ENCODE measurements around the gene ANXA4.

The ANXA4 gene

GRCh38 chr2:69741575-69742321 is at the start of gene ANXA4:
TSS of gene ANXA4 (plus strand) at chr2:69742134. CDS start at chr2:69781566, 39,432 bp downstream.
- DNase-seq (ENCODE audit: low spot score) = peak; percentile 58

- no peak for DNase-seq (ENCODE audit: low spot score)
Measured at GRCh38 chr2:69692424-69692823, 49.5 kb upstream of the ANXA4 start.

GRCh38 chr2:69693059-69693774 is 48.7 kb upstream of the ANXA4 start:
- DNase-seq (ENCODE audit: low spot score) = peak; percentile 57

GRCh38 chr2:69693775-69694450 is 48.0 kb upstream of the ANXA4 start:
- peak; percentile 78 for DNase-seq (ENCODE audit: low spot score)

- DNase-seq (ENCODE audit: low spot score) = no peak
Measured at GRCh38 chr2:69694894-69695849, 46.8 kb upstream of the ANXA4 start.

DNA sequence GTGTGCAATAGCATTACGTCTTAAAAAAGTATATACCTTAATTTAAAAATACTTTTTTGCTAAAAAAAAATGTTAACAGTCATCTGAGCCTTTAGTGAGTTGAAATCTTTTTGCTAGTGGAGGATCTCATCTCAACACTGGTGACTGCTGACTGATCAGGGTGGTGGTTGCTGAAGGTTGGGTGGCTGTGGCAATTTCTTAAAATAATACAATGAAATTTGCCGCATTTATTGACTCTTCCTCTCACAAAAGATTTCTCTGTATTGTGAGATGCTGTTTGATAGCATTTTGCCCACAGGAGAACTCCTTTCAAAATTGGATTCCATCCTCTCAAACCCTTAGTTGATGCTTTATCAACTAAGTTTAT is 46.1 kb upstream of the ANXA4 start:
- no peak for DNase-seq (ENCODE audit: low spot score)

GRCh38 chr2:69700381-69700780 is 41.6 kb upstream of the ANXA4 start:
- no peak for DNase-seq (ENCODE audit: low spot score)

DNA sequence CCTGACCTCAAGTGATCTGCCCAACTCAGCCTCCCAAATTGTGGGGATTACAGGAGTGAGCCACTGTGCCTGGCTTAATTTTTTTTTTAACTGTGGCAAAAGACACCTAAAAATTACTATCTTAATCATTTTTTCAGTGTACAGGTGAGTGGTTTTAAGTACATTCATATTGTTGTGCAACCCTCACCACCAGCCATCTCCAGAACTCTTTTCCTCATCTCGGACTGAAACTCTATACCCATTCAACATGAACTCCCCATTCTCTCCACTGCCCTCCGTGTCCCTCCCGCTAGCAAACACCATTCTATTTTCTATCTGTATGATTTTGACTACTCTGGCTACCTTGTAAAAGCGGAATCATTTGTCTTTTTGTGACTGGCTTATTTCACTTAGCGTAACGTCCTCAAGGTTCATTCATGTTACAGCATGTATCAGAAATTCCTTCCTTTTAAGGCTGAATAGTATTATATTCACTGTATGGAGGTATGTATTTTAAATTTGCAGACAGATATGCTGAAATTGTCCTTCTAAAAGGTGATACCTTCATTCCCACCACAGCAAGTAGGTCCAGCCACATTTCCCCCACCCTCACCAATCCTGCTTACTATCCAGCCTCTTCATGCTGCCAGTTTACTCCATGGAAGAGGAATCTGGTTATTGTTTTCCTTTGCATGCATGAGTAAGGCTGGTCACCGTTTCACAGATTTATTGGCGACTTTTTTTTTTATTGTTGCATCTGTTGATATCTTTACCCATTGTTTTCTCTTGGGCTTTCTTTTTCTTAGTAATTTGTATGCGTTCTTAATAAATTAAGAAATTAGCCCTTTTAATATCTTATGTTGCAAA is 40.6 kb upstream of the ANXA4 start:
- no peak for DNase-seq (ENCODE audit: low spot score)

DNA sequence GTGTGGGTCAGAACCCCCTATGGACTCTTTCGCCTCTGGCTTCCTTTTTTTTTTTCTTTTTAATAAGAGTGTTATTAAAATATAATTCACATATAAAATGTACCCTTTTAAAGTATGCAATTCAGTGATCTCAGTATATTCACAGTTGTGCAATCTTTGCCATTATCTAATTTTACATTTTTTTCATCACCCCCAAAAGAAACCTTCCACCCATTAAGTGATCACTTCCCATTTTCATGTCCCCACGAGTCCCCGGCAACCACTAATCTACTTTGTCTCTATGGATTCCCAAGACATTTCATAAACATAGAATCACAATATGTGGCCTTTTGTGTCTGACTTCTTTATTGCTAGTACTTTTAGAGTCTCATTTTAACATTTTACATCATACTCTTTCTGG is 38.7 kb upstream of the ANXA4 start:
- no peak for DNase-seq (ENCODE audit: low spot score)

GRCh38 chr2:69704446-69704845 is 37.5 kb upstream of the ANXA4 start:
- no peak for DNase-seq (ENCODE audit: low spot score)

DNA sequence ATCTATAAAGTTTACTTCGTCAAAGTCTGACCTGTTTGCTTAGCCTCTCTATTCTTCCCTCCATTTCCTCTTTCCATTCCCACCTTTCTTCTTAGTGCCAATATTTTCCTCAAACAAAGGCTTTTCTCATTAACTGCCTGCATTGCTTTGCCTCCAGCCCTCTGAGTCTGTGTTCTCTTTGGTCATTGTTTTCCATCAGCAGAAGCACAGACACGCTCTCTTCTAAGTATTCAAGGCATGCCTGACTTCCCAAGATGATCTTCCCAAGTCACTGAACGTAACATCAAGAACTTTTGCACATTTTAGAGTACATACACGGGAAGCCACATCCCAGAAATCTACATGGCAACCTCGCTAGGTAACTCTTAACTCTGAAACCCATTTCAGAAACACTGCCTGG is 32.6 kb upstream of the ANXA4 start:
- DNase-seq (ENCODE audit: low spot score) = no peak

GRCh38 chr2:69711971-69712370 is 30.0 kb upstream of the ANXA4 start:
- DNase-seq (ENCODE audit: low spot score) = no peak

DNA sequence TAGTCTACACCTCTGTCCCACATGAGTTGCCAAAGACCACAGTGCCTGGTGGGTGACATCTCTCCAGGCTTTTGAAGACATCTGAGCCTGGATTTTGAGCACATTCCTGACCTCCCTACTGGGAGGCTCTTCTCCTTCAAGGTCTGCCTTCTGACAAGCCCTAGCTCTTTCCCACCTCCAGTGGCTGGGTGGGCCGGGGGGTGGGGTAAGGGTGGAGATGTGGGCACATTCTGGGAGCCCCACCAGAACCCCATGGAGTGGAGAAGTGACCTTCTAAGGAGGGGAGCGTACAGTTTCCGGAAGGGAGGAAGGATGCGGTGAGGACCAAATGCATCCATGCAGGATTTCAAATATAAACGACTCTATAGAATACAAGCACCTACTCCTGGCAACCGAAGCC is 27.9 kb upstream of the ANXA4 start:
- no peak for DNase-seq (ENCODE audit: low spot score)

GRCh38 chr2:69714539-69715220 is 27.3 kb upstream of the ANXA4 start:
- DNase-seq (ENCODE audit: low spot score) = peak; percentile 88

DNA sequence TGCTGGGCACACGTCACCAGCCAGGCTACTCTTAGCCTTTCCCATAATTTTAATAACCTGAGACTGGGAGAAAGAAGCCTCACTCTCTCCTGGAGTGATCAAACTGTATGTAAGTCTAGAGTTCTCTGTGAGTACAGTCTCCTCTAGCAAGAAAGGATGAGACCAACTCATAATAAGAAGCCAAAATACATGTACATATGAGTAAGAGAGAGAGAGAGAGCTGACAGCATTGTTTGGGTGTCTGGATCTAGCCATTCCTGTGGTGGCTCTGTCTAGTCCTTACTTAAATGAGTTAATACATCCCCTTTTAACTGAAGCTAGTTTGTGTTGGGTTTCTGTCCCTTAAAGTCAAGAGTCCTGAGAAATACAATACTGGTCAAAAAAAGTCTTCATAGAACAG is 26.0 kb upstream of the ANXA4 start:
- no peak for DNase-seq (ENCODE audit: low spot score)

GRCh38 chr2:69716555-69717120 is 25.3 kb upstream of the ANXA4 start:
- DNase-seq (ENCODE audit: low spot score) = no peak

DNA sequence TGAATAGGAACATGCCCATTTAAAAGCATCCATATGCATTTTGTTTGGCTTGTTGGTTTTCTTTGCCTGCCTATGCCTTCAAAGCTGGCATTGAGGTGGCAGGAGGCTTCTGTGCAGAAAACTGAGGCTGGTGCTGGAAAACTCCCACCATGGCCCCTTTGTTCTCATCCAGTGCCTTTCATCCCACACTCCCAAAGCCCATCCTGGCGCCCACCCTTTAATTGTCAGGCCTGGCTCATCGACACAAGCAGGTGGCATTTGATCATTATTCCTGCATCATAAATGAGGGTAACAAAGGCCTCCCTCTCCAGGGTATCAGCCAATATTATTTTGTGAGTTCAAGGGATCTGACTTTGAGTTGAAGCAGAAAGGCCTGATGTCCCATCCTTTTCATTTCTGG is 24.7 kb upstream of the ANXA4 start:
- no peak for DNase-seq (ENCODE audit: low spot score)

GRCh38 chr2:69717861-69718273 is 24.1 kb upstream of the ANXA4 start:
- no peak for DNase-seq (ENCODE audit: low spot score)

GRCh38 chr2:69718338-69718965 is 23.5 kb upstream of the ANXA4 start:
- DNase-seq (ENCODE audit: low spot score) = no peak

DNA sequence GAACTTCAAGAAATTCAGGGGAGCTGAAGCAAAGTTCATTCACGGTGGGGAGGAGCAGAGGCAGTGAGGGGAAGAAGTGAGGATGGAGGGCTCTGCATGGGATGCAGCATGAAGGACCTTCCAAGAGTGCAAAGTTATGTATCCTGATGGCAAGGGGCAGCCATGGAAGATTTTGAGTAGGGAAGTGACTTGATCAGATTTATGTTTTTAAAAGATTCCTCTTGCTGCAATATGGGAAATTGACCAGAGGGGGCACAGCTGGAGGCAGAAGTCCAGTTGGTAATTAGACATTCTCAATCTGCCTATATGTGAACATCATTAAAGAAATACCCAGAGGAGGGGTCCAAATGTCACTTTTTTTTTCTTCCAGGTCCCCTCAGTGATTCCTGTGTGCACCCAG is 21.5 kb upstream of the ANXA4 start:
- no peak for DNase-seq (ENCODE audit: low spot score)
